Measurements from ENCODE around the gene PRCD. TPM values are rescaled to one million over a fixed set of nuclear protein-coding genes. Genes with fewer than 3 reads are reported as not detected.

Gene PRCD
- total and polyA plus RNA-seq, 3 donors from 2014 or later, result 3.2 to 4.6 (median 3.8) TPM

- Histone ChIP-seq H3K27me3 (no peaks in the 10 kb centered on the region), H3K27ac (no peak overlapping the region), H3K36me3 (ENCODE audit: low read depth, missing control alignments) (no peaks in the 10 kb centered on the region), H3K4me1 (peaks cover 17% of the 10 kb centered on the region), H3K4me3 (no peak overlapping the region), H3K9me3 (no peaks in the 10 kb centered on the region)
- 48 to 60% methylated on average over 3 of the region's 3 CpGs for WGBS, 2 donors
- TF ChIP-seq POLR2A (IDR thresholded peaks at IDR 0.05) (no peak), CTCF (IDR thresholded peaks at IDR 0.05) (no peak)
- no peak for DNase-seq
- intact Hi-C loops (cut with DNase I; ENCODE audit: low total_unique reads), result no loop called here
These were observed 42.8 kb downstream of the PRCD start for GRCh38 chr17:76582660-76583059.

- Histone ChIP-seq H3K4me1 (peaks cover 17% of the 10 kb centered on the region), H3K9me3 (no peaks in the 10 kb centered on the region), H3K27me3 (no peaks in the 10 kb centered on the region), H3K27ac (no peak overlapping the region), H3K4me3 (peak overlapping the region; percentile 43 to 63), H3K36me3 (ENCODE audit: low read depth, missing control alignments) (no peaks in the 10 kb centered on the region)
- intact Hi-C loops (cut with DNase I; ENCODE audit: low total_unique reads), result no loop called here
- WGBS, 2 donors, result 13 to 18% methylated on average over 14 to 17 of the region's 17 CpGs
- TF ChIP-seq POLR2A (IDR thresholded peaks at IDR 0.05), result no peak
- TF ChIP-seq CTCF (IDR thresholded peaks at IDR 0.05), result no peak
- no peak for DNase-seq
These were observed 44.7 kb downstream of the PRCD start for GRCh38 chr17:76584427-76585032.

- intact Hi-C loops (cut with DNase I; ENCODE audit: low total_unique reads), result no loop called here
- 0 to 1% methylated on average over 16 to 53 of the region's 62 CpGs for WGBS, 2 donors
- Histone ChIP-seq H3K4me1 (peaks cover 17% of the 10 kb centered on the region), H3K4me3 (peak overlapping the region; percentile 43 to 63), H3K36me3 (ENCODE audit: low read depth, missing control alignments) (no peaks in the 10 kb centered on the region), H3K9me3 (no peaks in the 10 kb centered on the region), H3K27me3 (no peaks in the 10 kb centered on the region), H3K27ac (peak overlapping the region in 1 of 2 donors; percentile 41)
- TF ChIP-seq POLR2A (IDR thresholded peaks at IDR 0.05) (no peak), CTCF (IDR thresholded peaks at IDR 0.05) (no peak)
- DNase-seq, result no peak
These were observed 45.3 kb downstream of the PRCD start for GRCh38 chr17:76585033-76585648.

- Histone ChIP-seq H3K9me3 (no peaks in the 10 kb centered on the region), H3K27ac (peak within 1 kb of the TSS in 1 of 2 donors; percentile 41), H3K4me1 (peaks cover 17% of the 10 kb centered on the region), H3K4me3 (peak within 1 kb of the TSS; percentile 43 to 63), H3K36me3 (ENCODE audit: low read depth, missing control alignments) (no peaks in the 10 kb centered on the region), H3K27me3 (no peaks in the 10 kb centered on the region)
- WGBS, 2 donors, result 0 to 1% methylated on average over 3 to 50 of the region's 84 CpGs
- TF ChIP-seq POLR2A (IDR thresholded peaks at IDR 0.05), result no peak
- peak; percentile 22 to 41 (median 28) for TF ChIP-seq CTCF (IDR thresholded peaks at IDR 0.05)
- intact Hi-C loops (cut with DNase I; ENCODE audit: low total_unique reads), result no loop called here
- peak; percentile 69 for DNase-seq
These were observed 46.1 kb downstream of the PRCD start, which contains the start of gene ST6GALNAC2 for GRCh38 chr17:76585649-76586593. TSS of gene ST6GALNAC2 (minus strand) at chr17:76585860. CDS start at chr17:76585808, 52 bp downstream.

Data from testis (tissue), 3 donors.